ENCODE results near the gene MAP3K10.
"Not testable (repeated sequence)": the region's sequence is repeated elsewhere in the genome, so short reads cannot be mapped to it uniquely, and the experiment has no call there.

Gene MAP3K10

GRCh38 chr19:40154121-40154680 is 37.0 kb upstream of the MAP3K10 start:
- TF ChIP-seq PAX5 (IDR thresholded peaks at IDR 0.05; ENCODE audit: insufficient read depth, low read length, severe bottlenecking): no peak
- TF ChIP-seq SPI1 (IDR thresholded peaks at IDR 0.05; ENCODE audit: low read depth, low read length): no peak
- FAIRE-seq: no peak
- DNase-seq (ENCODE audit: insufficient read length, low spot score): no peak

GRCh38 chr19:40155749-40156265 is 35.4 kb upstream of the MAP3K10 start:
- DNase-seq (ENCODE audit: insufficient read length, low spot score) (no peak), FAIRE-seq (no peak)

GRCh38 chr19:40157059-40157458 is 34.2 kb upstream of the MAP3K10 start:
- TF ChIP-seq POU2F2 (IDR thresholded peaks at IDR 0.05; ENCODE audit: low read depth, low read length): no peak
- no peak for TF ChIP-seq SPI1 (IDR thresholded peaks at IDR 0.05; ENCODE audit: low read depth, low read length)
- TF ChIP-seq PAX5 (IDR thresholded peaks at IDR 0.05; ENCODE audit: insufficient read depth, low read length, severe bottlenecking): no peak
- TF ChIP-seq TAF1 (IDR thresholded peaks at IDR 0.05; ENCODE audit: low read depth, low read length): no peak
- TF ChIP-seq POLR2AphosphoS5 (IDR thresholded peaks at IDR 0.05; ENCODE audit: low read depth, low read length): no peak
- no peak for TF ChIP-seq POLR2A (IDR thresholded peaks at IDR 0.05; ENCODE audit: low read depth, low read length)
- DNase-seq (ENCODE audit: insufficient read length, low spot score) (no peak), FAIRE-seq (no peak)

More at GRCh38 chr19:40155749-40156265, 35.4 kb upstream of the MAP3K10 start:
- TF ChIP-seq POLR2AphosphoS5 (IDR thresholded peaks at IDR 0.05; ENCODE audit: low read depth, low read length) (no peak), POLR2A (IDR thresholded peaks at IDR 0.05; ENCODE audit: low read depth, low read length) (no peak), SPI1 (IDR thresholded peaks at IDR 0.05; ENCODE audit: low read depth, low read length) (no peak), PAX5 (IDR thresholded peaks at IDR 0.05; ENCODE audit: insufficient read depth, low read length, severe bottlenecking) (no peak), TAF1 (IDR thresholded peaks at IDR 0.05; ENCODE audit: low read depth, low read length) (no peak), POU2F2 (IDR thresholded peaks at IDR 0.05; ENCODE audit: low read depth, low read length) (no peak)

- TF ChIP-seq POLR2AphosphoS5 (IDR thresholded peaks at IDR 0.05; ENCODE audit: low read depth, low read length) (no peak), TAF1 (IDR thresholded peaks at IDR 0.05; ENCODE audit: low read depth, low read length) (no peak), POU2F2 (IDR thresholded peaks at IDR 0.05; ENCODE audit: low read depth, low read length) (no peak)
- DNase-seq (ENCODE audit: insufficient read length, low spot score) (no peak), FAIRE-seq (no peak)
These were observed 31.5 kb upstream of the MAP3K10 start for GRCh38 chr19:40159744-40160143.

- DNase-seq (ENCODE audit: insufficient read length, low spot score) (no peak), FAIRE-seq (no peak)
- TF ChIP-seq TAF1 (IDR thresholded peaks at IDR 0.05; ENCODE audit: low read depth, low read length): no peak
- no peak for TF ChIP-seq PAX5 (IDR thresholded peaks at IDR 0.05; ENCODE audit: insufficient read depth, low read length, severe bottlenecking)
- TF ChIP-seq POLR2AphosphoS5 (IDR thresholded peaks at IDR 0.05; ENCODE audit: low read depth, low read length): no peak
- TF ChIP-seq POU2F2 (IDR thresholded peaks at IDR 0.05; ENCODE audit: low read depth, low read length): no peak
- no peak for TF ChIP-seq SPI1 (IDR thresholded peaks at IDR 0.05; ENCODE audit: low read depth, low read length)
- no peak for TF ChIP-seq POLR2A (IDR thresholded peaks at IDR 0.05; ENCODE audit: low read depth, low read length)
These were observed 29.1 kb upstream of the MAP3K10 start for GRCh38 chr19:40162104-40162503.

GRCh38 chr19:40163541-40164129 is 27.6 kb upstream of the MAP3K10 start:
- DNase-seq (ENCODE audit: insufficient read length, low spot score): no peak
- TF ChIP-seq SPI1 (IDR thresholded peaks at IDR 0.05; ENCODE audit: low read depth, low read length) (peak; percentile 93), TAF1 (IDR thresholded peaks at IDR 0.05; ENCODE audit: low read depth, low read length) (no peak)
- FAIRE-seq: peak; percentile 88

GRCh38 chr19:40165362-40165937 is 25.8 kb upstream of the MAP3K10 start:
- peak; percentile 44 for DNase-seq (ENCODE audit: insufficient read length, low spot score)
- peak; percentile 69 for FAIRE-seq
- TF ChIP-seq POLR2A (IDR thresholded peaks at IDR 0.05; ENCODE audit: low read depth, low read length) (no peak), POU2F2 (IDR thresholded peaks at IDR 0.05; ENCODE audit: low read depth, low read length) (no peak), PAX5 (IDR thresholded peaks at IDR 0.05; ENCODE audit: insufficient read depth, low read length, severe bottlenecking) (no peak), TAF1 (IDR thresholded peaks at IDR 0.05; ENCODE audit: low read depth, low read length) (no peak), SPI1 (IDR thresholded peaks at IDR 0.05; ENCODE audit: low read depth, low read length) (no peak), POLR2AphosphoS5 (IDR thresholded peaks at IDR 0.05; ENCODE audit: low read depth, low read length) (no peak)

- DNase-seq (ENCODE audit: insufficient read length, low spot score); FAIRE-seq: not testable (repeated sequence)
These were observed 21.5 kb upstream of the MAP3K10 start for GRCh38 chr19:40169482-40170302.

- not testable (repeated sequence) for FAIRE-seq; DNase-seq (ENCODE audit: insufficient read length, low spot score)
These were observed 20.8 kb upstream of the MAP3K10 start for GRCh38 chr19:40170303-40170989.

- DNase-seq (ENCODE audit: insufficient read length, low spot score); FAIRE-seq: not testable (repeated sequence)
These were observed 19.9 kb upstream of the MAP3K10 start for GRCh38 chr19:40171293-40171692.

All from GM12891 (cell line).